ENCODE data around the gene DIPK1B. TPM values are rescaled to one million over a fixed set of nuclear protein-coding genes. Genes with fewer than 3 reads are reported as not detected.

The DIPK1B gene
- total RNA-seq, 4 donors from 2014 or later, result 19.4 to 23.6 (median 22.6) TPM

DNA sequence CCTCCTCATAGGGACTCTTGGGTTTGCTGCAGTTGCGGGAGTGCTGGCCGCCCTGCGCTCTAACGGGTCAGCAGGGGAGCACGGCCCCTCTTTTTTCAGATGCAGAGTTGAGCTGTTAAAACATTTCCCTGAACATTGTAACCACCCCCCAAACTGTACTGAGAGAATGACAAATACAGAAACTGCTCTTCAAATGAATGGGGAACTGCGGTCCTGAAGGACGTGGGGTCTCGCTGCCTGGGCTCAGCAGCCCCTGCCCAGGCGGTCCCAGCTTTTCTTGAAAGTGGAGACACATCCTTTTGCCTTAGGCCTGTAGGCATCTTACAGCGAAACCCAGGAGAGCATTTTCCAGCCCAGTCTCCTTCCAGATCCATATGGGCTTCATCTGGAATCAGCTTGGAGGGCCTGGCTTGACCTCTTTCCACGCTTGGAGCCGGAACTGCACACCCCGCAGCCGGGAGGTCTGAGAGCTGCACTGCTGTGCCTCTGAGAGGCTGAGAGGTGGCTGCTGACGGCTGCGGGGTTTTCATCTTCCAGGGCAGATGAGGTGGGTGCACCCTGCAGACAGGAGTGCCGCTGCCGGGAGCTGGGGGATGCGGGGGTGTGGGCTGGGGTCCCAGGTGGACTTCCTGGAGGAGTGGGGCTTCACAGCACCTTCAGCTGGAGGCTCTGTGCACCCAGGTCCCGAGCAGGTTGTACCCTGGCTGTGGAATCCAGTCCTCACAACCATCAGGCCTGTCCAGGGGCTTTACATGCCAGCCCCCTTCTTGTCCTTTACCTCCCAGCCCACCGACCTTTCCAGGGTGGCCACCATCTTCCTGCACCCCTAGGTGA lies 23.9 kb upstream of the DIPK1B start:
- 78 to 89% methylated on average over 12 of the region's 21 CpGs for WGBS, 2 donors
- no peaks in the 10 kb centered on the region for H3K9me3 ChIP-seq
- DNase-seq, result no peak
- no peaks in the 10 kb centered on the region for H3K36me3 ChIP-seq
- TF ChIP-seq CTCF (IDR thresholded peaks at IDR 0.05) (no peak), POLR2A (IDR thresholded peaks at IDR 0.05) (no peak)
- peak overlapping the region; percentile 56 to 92 (median 83) for H3K27ac ChIP-seq
- intact Hi-C loops (cut with DNase I), result no loop called here
- no peak overlapping the region for H3K4me3 ChIP-seq (replicated peaks in 1 of 3)
- H3K4me1 ChIP-seq, result peaks cover 44 to 81% of the 10 kb centered on the region in 2 donors
- H3K27me3 ChIP-seq, result no peaks in the 10 kb centered on the region

- WGBS, 2 donors, result 84 to 85% methylated on average over 5 to 7 of the region's 7 CpGs
- H3K27me3 ChIP-seq, result no peaks in the 10 kb centered on the region
- intact Hi-C loops (cut with DNase I), result no loop called here
- no peaks in the 10 kb centered on the region for H3K36me3 ChIP-seq
- DNase-seq, result no peak
- no peak overlapping the region for H3K4me3 ChIP-seq (replicated peaks in 1 of 3)
- peaks cover 49 to 87% of the 10 kb centered on the region in 2 donors for H3K4me1 ChIP-seq
- no peaks in the 10 kb centered on the region for H3K9me3 ChIP-seq
- peak overlapping the region; percentile 17 to 92 (median 83) for H3K27ac ChIP-seq
- TF ChIP-seq CTCF (IDR thresholded peaks at IDR 0.05) (no peak), POLR2A (IDR thresholded peaks at IDR 0.05) (no peak)
Measured at GRCh38 chr9:136689108-136689460, 23.3 kb upstream of the DIPK1B start.

DNA sequence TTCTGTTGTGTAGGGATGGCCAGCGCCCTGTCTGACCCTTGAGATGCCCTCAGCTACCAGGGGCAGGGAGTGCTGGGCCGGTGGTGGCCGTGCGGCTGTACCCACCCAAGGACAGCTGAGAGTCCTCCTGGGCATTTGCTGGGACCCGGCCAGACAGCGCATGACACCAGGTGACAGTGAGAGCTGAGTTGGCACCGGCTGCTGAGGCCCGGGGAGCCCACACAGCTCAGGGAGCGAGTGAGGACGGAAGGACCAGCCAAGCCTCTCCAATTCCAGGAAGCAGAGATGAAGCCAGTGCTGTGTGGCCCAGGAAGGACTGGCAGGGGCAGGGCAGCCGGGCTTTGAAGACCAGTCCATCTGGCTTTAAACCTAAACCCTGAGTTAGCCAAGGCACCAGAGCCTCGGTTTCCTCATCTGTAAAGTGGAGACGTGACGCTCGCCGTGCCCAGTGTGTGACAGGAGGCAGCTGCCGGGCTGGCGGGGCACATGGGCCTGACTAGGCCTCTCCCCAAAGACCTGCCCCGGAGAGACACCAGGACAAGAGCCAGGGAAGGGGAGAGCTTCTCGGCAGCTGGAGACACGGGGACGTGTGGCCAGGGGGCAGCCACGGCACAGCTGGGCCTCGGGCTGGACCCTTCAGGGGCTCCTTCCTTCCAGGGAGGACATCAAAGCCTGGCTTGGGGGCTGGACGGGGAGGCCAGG lies 22.1 kb upstream of the DIPK1B start:
- TF ChIP-seq CTCF (IDR thresholded peaks at IDR 0.05), result no peak
- no peak for TF ChIP-seq POLR2A (IDR thresholded peaks at IDR 0.05)
- peak; percentile 87 to 92 for DNase-seq
- intact Hi-C loops (cut with DNase I), result no loop called here
- H3K27me3 ChIP-seq, result no peaks in the 10 kb centered on the region
- H3K4me3 ChIP-seq (replicated peaks in 1 of 3), result no peak overlapping the region
- 63 to 70% methylated on average over 17 to 20 of the region's 25 CpGs for WGBS, 2 donors
- peak overlapping the region; percentile 75 to 92 (median 83) for H3K27ac ChIP-seq
- no peaks in the 10 kb centered on the region for H3K9me3 ChIP-seq
- H3K4me1 ChIP-seq, result peaks cover 59 to 91% of the 10 kb centered on the region in 2 donors
- no peaks in the 10 kb centered on the region for H3K36me3 ChIP-seq

DNA sequence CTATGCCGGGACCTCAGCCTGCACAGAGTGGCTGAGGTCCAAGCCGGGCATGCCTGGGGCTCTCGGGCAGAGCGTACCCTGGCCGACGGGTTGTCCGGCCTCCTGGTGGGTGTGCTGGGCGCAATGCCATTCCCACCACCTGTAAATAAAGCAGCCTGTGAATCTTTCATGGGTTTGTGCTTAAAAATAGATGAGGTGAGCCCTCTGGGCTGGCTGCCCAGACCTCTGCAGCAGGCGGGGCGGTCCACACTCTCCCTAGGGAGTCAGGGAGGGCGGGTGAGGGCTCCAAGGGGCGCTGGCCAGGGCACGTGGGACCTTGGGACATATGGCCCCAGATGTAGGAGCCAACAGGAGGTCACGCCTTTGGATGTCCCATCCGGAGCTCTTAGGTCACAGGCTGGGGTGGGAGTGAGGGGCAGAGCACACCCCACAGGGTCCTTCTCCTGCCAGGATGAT lies 21.5 kb upstream of the DIPK1B start:
- peaks cover 56 to 89% of the 10 kb centered on the region in 2 donors for H3K4me1 ChIP-seq
- H3K9me3 ChIP-seq, result no peaks in the 10 kb centered on the region
- H3K36me3 ChIP-seq, result no peaks in the 10 kb centered on the region
- DNase-seq, result peak; percentile 92 to 95
- peak overlapping the region; percentile 75 to 92 (median 83) for H3K27ac ChIP-seq
- TF ChIP-seq CTCF (IDR thresholded peaks at IDR 0.05) (no peak), POLR2A (IDR thresholded peaks at IDR 0.05) (no peak)
- no peaks in the 10 kb centered on the region for H3K27me3 ChIP-seq
- intact Hi-C loops (cut with DNase I), result no loop called here
- H3K4me3 ChIP-seq (replicated peaks in 1 of 3), result no peak overlapping the region
- WGBS, 2 donors, result 25 to 40% methylated on average over 2 to 6 of the region's 15 CpGs

All from thyroid gland (tissue), 4 donors.